GM21723 (cell line): ENCODE measurements around the gene CEP68.
"Not testable (repeated sequence)": the region's sequence is repeated elsewhere in the genome, so short reads cannot be mapped to it uniquely, and the experiment has no call there.

Source experiments
- ATAC-seq: cut with Tn5 transposase; IDR thresholded peaks from one replicate; pipeline ENCODE4 v1.9.1; 2021; ENCODE audit warnings: mild to moderate bottlenecking, moderate library complexity; ENCODE audit not compliant: unreplicated experiment

Gene CEP68

GRCh38 chr2:65031341-65032018 is 24.7 kb upstream of the CEP68 start:
- ATAC-seq, result peak; percentile 41

DNA sequence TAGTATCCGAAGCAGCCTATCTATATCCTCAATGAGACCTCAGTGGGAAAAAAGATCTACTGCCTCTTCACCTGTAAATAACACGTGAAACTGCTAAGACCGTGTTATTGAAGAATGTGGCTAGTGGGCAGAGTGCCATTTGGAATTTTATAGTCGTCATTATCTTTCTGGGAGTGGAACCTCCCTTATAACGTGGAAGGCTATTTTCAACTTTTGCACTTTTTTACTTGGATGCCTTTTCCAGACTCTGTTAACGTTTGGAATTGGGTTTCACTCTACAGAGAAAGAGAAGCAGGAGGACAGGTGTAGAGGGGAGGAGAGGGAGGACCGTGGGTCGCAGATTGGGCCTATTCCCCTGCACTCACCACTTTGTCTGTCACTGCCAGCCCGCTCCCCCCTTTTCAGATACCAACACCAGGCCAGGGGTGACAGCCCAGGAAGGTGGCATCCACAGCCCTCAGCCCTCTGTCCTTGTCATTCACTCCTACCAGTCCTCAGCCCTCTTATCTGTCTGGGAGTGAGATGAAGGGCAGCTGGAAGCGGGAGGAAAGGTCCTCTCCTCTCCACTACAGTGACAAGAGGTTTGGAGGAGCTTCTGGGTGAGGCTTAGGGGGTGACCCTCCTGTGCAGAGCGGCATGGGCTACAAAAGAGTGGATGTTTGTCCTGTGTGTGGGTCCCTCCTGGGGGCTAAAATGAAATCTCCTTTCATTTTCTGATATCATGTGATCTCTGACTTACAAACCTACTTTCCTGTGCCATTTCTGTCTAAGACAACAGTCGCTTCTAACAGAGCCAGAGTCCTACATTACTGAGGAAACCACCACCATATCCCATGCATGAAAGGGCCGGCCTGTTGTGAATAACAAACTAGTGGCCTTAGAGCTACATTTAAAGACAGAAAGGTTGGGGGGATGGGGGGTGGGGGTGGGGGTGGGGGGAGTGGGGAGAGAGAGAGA is 23.9 kb upstream of the CEP68 start:
- no peak for ATAC-seq

GRCh38 chr2:65033178-65033577 is 23.0 kb upstream of the CEP68 start:
- ATAC-seq, result no peak

DNA sequence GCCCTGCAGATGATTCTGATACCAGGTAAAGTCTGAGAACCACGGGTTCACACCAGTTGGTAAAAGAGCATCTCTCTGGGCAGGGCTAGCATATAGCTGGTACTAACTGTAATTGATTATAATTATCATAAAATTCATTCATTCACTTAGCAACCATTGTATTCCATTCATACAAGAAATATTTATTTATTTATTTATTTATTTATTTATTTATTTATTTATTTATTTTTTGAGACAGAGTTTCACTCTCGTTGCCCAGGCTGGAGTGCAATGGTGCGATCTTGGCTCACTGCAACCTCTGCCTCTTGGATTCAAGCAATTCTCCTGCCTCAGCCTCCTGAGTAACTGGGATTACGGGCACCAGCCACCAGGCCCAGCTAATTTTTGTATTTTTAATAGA is 22.5 kb upstream of the CEP68 start:
- not testable (repeated sequence) for ATAC-seq

GRCh38 chr2:65035351-65035943 is 20.8 kb upstream of the CEP68 start:
- ATAC-seq, result no peak

DNA sequence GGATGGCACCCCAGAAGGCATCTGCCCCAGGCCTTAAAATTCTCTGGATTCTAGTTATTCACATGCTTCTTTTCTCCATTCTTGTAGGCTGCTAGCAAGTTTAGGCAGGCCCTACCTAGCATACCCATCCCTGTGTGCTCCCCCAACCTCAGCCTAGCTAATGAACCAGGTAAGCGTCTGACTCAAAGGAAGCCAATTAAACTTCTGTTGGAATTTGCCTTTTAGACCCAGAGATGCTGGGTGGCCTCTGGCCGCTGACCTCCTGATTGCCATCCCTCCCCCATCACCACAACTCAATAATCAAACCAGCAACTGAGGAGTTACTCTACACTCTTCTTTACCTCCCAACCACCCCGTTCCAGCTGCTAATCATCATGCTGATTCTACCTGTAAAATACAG is 19.0 kb upstream of the CEP68 start:
- ATAC-seq, result no peak

DNA sequence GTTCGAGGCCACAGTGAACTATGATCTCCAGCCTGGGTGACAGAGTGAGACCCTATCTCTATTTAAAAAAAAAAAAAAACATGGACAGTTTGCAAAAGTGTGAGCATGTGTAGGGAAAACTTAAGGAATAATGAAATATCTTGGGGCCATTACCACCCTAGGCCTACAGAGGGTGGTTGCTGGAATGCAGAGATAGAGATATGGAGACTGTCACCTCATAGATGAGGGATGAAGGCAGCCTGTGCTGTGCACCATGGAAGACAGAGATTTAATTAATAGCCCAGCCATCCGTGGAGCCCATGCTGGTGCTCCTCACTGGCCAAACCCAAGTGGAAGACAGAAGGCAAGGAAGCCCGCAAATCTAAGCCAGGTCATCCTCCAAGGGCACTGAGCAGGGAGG is 16.6 kb upstream of the CEP68 start:
- no peak for ATAC-seq

GRCh38 chr2:65040400-65041261 is 15.6 kb upstream of the CEP68 start:
- ATAC-seq, result peak; percentile 89

DNA sequence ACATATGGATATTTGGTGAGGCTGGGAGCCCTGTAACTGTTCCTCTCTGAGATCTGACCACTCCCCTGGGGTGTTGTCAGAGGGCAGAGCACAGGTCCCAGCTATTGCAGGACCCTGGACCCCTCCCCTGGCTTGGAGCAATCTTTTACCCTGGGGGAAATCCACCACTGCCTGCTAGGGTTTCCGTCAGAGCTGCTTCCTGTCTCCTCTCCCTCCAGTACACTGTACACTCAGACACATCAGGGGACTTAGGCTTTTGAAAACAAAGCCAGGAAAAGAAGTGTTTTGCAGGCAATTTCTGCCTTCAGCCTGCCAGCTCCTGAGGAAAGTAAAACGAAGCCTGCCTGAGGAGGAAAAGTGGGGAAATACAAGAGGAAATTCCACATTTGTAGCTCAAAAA is 13.2 kb upstream of the CEP68 start:
- no peak for ATAC-seq

- ATAC-seq, result no peak
Measured at GRCh38 chr2:65044097-65044735, 12.0 kb upstream of the CEP68 start.

GRCh38 chr2:65045651-65046050 is 10.6 kb upstream of the CEP68 start:
- no peak for ATAC-seq

- ATAC-seq, result no peak
Measured at GRCh38 chr2:65046633-65047407, 9.4 kb upstream of the CEP68 start.

DNA sequence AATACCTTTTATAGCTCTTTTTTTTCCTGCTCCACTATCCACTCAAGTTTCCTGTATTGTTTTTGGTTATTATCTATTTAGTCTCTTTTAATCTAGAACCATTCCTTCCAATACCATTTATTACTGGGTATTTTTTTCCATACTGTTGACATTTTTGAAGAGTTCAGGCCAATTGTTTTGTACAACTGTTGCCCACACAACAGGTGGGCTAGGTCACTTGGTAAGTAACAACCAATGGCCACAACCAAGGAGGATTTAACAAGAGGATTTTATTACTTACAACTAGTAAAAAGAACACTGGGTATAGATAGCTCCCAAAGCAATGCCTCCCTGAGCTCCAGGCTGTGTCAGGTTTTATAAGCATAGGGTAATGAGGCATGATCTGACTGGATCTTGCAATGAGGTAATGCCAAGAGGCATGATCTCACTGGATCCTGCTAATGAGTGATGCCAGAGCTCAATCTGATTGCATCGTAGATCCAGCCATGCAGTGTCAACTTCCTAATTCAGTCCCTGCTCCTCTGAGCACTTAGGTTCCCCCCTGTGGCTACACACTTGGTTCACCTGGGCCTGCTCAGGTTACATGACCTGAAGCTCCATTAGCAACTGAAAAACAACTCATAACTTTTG is 7.1 kb upstream of the CEP68 start:
- no peak for ATAC-seq

DNA sequence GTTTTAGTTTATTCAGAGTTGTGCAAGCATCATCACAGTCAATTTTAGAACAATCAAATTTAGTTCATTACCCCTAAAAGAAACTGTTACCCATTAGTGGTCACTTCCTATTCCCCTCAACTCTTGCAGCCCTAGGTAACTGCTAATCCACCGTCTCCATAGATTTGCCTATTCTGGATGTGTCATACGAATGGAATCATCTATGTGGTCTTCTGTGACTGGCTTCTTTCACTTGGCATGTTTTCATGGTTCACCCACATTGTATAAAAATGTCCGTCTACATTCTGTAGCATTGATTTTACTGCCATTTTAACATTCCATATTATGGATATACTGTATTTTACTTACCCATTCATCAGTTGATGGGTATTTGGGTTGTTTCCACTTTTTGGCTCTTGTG is 5.3 kb upstream of the CEP68 start:
- ATAC-seq, result no peak

- ATAC-seq, result peak; percentile 48
Measured at GRCh38 chr2:65053199-65053598, 3.0 kb upstream of the CEP68 start.

DNA sequence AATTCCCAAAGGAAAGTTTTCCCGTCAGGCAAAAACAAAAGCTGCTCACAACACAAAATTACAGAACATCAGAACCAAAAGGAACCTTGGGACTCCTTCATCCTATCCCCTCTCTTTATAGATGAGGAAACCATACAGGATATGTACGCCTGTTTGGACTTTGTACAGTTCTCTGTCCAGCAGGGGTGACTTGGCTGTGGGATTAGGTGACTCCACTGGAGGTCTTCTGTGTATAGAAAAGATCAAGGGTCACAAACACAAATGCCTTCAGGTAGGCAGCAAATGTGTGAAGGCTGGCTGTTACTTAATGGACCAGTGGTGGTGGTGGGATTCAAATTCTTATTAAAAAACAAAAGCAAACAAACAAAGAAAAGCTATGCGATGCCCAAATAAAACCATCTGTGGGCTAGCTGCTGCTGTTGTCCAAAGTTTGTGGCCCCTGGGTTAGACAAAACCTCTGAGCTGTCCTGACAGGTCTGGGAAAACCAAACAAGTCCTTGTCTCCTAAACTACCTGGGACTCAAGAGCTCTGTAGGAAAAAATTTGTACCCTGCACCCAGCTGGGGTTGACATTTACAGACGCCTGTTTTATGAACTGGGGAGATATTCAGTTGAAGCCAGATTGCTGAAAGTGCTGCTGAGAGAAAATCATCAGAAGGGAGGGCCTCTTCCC is 1.3 kb upstream of the CEP68 start:
- no peak for ATAC-seq

GRCh38 chr2:65055422-65056214 is 598 bp upstream of the CEP68 start:
- peak; percentile 40 for ATAC-seq

- no peak for ATAC-seq
Measured at GRCh38 chr2:65057054-65057375, 799 bp downstream of the CEP68 start.
